Epithelial cell of esophagus (primary cell): ENCODE measurements around the gene NRG3.

ENCODE experiments used
- DNase-seq: peaks from one replicate; pipeline ENCODE4 v3.0.0; 2010; ENCODE audit warnings: low read depth
- H3K4me3 ChIP-seq: 2 replicates; pipeline ENCODE4 v1.5.1; 2011; ENCODE audit warnings: mild to moderate bottlenecking, low read length, control low read depth
- TF ChIP-seq, protein P1 (sequence below): IDR thresholded peaks from 2 replicates; pipeline ENCODE4 v1.5.1; 2011; ENCODE audit warnings: low read depth, mild to moderate bottlenecking, low read length, control low read depth, inconsistent platforms; ENCODE audit not compliant: insufficient read depth; ENCODE audit errors: missing control alignments

NRG3 gene

DNA sequence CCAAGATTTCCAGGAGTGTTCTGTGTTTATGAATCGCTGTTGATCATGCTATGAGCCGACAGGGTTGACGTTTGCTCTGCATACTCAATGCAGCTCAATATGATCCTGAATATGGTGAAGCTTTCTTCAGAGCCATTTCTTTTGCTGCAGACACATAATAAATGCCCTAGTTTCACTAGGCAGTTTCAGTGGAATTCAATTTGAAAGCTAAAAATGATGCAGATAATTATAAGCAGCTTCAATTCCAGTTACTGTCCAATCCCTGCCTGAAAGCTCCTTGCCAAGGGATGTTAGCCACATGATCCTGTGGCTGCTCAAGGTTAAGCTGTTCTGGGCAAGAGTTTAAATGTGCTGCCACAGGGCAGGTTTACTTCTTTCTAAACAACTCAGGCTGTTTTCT lies 805.6 kb downstream of the NRG3 start:
- TF ChIP-seq, protein P1, sequence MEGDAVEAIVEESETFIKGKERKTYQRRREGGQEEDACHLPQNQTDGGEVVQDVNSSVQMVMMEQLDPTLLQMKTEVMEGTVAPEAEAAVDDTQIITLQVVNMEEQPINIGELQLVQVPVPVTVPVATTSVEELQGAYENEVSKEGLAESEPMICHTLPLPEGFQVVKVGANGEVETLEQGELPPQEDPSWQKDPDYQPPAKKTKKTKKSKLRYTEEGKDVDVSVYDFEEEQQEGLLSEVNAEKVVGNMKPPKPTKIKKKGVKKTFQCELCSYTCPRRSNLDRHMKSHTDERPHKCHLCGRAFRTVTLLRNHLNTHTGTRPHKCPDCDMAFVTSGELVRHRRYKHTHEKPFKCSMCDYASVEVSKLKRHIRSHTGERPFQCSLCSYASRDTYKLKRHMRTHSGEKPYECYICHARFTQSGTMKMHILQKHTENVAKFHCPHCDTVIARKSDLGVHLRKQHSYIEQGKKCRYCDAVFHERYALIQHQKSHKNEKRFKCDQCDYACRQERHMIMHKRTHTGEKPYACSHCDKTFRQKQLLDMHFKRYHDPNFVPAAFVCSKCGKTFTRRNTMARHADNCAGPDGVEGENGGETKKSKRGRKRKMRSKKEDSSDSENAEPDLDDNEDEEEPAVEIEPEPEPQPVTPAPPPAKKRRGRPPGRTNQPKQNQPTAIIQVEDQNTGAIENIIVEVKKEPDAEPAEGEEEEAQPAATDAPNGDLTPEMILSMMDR, result no peak
- no peak for DNase-seq
- no peak overlapping the region for H3K4me3 ChIP-seq

DNA sequence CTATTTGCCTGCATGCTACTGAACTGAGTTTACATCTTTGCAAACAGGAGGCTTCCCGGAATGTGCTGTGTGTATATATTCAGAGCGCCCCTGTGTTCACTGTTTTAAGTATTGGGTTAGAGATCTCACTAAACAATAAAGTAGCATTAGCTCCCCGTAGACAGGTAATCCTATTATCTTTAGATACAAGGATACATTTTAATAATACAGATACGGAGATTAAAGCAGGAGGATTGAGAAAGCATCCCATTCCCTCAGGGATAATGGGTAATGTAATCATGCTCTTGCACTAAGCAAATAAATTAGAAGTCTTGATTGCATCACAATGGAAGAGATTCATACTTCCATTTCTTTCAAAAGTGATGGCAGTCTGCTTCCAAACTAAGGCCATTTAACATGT lies 809.0 kb downstream of the NRG3 start:
- TF ChIP-seq, protein P1, result no peak
- peak; percentile 13 for DNase-seq
- H3K4me3 ChIP-seq, result no peak overlapping the region

DNA sequence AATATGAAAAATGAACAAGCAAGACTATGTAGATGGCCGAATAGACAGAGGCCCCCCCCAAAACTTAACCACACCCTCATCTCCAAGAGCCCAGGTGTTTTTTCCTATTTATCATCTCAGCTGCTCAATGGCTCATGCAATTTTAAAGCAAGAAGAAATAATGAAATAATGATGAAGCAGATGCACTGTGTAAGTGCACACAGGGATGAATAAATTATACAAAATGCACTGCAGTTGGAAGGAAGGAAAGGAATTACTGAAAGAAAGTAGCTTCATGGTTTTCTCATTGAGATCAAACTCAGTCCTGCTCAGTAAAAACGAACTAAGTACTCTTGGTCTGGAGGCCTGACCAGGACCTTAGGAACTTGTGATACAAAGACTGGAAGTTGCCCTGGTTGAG lies 810.1 kb downstream of the NRG3 start:
- no peak for DNase-seq
- H3K4me3 ChIP-seq, result no peak overlapping the region
- TF ChIP-seq, protein P1, result no peak

DNA sequence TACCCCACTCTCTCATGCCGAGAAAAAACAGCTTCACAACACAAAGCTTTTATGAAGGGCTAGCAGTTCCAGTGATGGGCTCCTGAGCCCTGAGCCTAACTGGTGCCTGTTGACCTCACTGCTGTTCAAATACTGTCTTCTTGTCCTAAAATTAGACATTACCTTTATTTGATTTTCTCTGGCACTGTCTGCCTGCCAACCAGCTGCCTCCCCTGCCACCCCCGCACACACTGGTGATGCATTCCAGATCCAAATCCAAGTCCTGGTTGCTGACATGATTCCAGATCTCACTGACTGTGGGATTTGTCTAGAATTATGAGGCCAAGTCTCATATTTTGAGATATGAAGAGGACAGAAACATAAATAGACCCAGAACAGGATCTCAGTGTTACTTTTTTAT lies 816.2 kb downstream of the NRG3 start:
- DNase-seq, result no peak
- TF ChIP-seq, protein P1, result no peak
- no peak overlapping the region for H3K4me3 ChIP-seq

DNA sequence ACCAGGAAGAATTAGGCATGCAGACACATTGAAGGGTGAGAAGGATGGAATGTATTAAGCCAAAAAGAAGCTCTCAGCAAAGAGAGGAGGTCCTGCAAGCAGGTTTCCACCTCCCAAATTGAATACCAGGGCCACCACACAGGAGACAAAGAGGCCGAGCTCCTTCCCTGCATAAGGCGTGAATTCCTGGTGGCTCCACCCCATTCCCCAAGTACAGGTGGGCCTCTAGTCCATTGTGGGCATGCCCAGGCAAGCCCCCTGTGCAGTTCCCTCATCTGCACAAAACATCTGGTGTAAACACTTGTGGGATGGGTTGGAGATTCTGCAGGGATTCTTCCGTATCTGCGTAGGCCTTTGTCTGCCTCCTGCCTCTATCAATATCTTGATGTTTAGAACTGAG lies 817.5 kb downstream of the NRG3 start:
- TF ChIP-seq, protein P1, result no peak

DNA sequence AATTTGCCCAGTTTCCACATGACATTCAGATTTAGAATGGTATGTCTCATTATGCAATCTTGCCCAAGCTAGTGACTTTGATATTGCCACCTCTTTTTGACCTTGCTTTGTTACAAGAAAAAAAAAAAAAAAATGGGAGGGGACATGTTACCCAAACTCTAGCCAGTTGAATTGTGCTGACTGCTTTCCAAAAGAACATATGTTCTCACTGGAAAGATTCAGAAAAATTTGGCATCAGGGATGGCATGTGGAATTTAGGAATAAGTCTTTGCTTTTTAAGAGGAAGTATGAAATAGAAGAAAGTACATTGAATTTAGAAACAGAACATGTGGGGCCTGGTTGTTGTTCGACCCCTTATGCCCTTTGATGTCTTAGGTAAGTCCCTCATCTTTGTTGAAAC lies 846.8 kb downstream of the NRG3 start:
- TF ChIP-seq, protein P1, result no peak
- no peak overlapping the region for H3K4me3 ChIP-seq
- no peak for DNase-seq

More for the DNA sequence above, 817.5 kb downstream of the NRG3 start:
- no peak overlapping the region for H3K4me3 ChIP-seq
- DNase-seq, result no peak

DNA sequence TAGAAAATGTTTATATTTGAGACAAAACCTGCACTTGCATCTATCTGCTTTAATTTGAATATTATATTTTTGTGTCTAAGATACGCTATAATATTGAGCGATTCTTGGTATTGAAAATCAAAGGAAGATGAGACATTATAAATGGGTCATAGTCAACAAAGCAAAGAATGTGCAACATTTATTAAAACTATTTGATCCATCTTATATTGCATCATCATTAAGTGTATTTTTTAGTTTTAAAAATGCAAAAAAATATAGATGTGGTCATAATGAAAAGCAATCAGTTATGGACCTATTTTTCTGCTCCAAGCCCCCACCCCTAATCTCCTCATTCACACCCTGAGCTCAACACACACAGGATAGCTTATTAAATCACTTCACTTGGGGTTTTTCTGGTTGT lies 847.3 kb downstream of the NRG3 start:
- H3K4me3 ChIP-seq, result no peak overlapping the region
- DNase-seq, result no peak
- TF ChIP-seq, protein P1, result no peak
